ENCODE data around the gene MEST.

Gene MEST

DNA sequence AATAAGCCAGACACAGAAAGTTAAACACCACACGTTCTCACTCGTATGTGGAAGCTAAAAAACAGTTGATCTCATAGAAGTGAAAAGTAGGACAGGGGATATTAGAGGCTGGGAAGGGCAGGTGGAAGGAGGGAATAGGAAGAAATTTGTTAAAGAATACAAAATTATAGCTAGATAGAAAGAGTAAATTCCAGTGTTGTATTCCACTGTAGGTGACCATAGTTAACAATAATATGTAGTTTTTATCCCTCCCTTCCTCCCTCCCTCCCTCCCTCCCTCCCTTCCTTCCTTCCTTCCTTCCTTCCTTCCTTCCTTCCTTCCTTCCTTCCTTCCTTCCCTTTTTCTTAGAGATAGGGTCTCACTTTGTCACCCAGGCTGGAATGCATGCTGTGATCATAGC is 19.9 kb upstream of the MEST start:
- ATAC-seq = no peak
- TF ChIP-seq, protein P1, sequence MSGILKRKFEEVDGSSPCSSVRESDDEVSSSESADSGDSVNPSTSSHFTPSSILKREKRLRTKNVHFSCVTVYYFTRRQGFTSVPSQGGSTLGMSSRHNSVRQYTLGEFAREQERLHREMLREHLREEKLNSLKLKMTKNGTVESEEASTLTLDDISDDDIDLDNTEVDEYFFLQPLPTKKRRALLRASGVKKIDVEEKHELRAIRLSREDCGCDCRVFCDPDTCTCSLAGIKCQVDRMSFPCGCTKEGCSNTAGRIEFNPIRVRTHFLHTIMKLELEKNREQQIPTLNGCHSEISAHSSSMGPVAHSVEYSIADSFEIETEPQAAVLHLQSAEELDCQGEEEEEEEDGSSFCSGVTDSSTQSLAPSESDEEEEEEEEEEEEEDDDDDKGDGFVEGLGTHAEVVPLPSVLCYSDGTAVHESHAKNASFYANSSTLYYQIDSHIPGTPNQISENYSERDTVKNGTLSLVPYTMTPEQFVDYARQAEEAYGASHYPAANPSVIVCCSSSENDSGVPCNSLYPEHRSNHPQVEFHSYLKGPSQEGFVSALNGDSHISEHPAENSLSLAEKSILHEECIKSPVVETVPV (CRISPR knock-in tag; IDR thresholded peaks at IDR 0.05) = no peak
- TF ChIP-seq, protein P2, sequence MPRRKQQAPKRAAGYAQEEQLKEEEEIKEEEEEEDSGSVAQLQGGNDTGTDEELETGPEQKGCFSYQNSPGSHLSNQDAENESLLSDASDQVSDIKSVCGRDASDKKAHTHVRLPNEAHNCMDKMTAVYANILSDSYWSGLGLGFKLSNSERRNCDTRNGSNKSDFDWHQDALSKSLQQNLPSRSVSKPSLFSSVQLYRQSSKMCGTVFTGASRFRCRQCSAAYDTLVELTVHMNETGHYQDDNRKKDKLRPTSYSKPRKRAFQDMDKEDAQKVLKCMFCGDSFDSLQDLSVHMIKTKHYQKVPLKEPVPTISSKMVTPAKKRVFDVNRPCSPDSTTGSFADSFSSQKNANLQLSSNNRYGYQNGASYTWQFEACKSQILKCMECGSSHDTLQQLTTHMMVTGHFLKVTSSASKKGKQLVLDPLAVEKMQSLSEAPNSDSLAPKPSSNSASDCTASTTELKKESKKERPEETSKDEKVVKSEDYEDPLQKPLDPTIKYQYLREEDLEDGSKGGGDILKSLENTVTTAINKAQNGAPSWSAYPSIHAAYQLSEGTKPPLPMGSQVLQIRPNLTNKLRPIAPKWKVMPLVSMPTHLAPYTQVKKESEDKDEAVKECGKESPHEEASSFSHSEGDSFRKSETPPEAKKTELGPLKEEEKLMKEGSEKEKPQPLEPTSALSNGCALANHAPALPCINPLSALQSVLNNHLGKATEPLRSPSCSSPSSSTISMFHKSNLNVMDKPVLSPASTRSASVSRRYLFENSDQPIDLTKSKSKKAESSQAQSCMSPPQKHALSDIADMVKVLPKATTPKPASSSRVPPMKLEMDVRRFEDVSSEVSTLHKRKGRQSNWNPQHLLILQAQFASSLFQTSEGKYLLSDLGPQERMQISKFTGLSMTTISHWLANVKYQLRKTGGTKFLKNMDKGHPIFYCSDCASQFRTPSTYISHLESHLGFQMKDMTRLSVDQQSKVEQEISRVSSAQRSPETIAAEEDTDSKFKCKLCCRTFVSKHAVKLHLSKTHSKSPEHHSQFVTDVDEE (CRISPR knock-in tag; IDR thresholded peaks at IDR 0.05) = no peak
- no peak for TF ChIP-seq ZNF565 (CRISPR knock-in tag; conservative IDR thresholded peaks at IDR 0.05; ENCODE audit: low read depth)
- no peak for TF ChIP-seq RARB (CRISPR knock-in tag; IDR thresholded peaks at IDR 0.05)
- TF ChIP-seq BACH2 (CRISPR knock-in tag; IDR thresholded peaks at IDR 0.05; ENCODE audit: borderline replicate concordance) = no peak
- TF ChIP-seq SNAI2 (CRISPR knock-in tag; IDR thresholded peaks at IDR 0.05) = no peak
- TF ChIP-seq ZNF70 (CRISPR knock-in tag; IDR thresholded peaks at IDR 0.05) = no peak
- TF ChIP-seq, protein P3, sequence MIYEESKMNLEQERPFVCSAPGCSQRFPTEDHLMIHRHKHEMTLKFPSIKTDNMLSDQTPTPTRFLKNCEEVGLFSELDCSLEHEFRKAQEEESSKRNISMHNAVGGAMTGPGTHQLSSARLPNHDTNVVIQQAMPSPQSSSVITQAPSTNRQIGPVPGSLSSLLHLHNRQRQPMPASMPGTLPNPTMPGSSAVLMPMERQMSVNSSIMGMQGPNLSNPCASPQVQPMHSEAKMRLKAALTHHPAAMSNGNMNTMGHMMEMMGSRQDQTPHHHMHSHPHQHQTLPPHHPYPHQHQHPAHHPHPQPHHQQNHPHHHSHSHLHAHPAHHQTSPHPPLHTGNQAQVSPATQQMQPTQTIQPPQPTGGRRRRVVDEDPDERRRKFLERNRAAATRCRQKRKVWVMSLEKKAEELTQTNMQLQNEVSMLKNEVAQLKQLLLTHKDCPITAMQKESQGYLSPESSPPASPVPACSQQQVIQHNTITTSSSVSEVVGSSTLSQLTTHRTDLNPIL (CRISPR knock-in tag; IDR thresholded peaks at IDR 0.05; ENCODE audit: low read depth) = no peak
- no peak for TF ChIP-seq ARNTL (CRISPR knock-in tag; IDR thresholded peaks at IDR 0.05; ENCODE audit: borderline replicate concordance, low read depth)
- TF ChIP-seq, protein P4, sequence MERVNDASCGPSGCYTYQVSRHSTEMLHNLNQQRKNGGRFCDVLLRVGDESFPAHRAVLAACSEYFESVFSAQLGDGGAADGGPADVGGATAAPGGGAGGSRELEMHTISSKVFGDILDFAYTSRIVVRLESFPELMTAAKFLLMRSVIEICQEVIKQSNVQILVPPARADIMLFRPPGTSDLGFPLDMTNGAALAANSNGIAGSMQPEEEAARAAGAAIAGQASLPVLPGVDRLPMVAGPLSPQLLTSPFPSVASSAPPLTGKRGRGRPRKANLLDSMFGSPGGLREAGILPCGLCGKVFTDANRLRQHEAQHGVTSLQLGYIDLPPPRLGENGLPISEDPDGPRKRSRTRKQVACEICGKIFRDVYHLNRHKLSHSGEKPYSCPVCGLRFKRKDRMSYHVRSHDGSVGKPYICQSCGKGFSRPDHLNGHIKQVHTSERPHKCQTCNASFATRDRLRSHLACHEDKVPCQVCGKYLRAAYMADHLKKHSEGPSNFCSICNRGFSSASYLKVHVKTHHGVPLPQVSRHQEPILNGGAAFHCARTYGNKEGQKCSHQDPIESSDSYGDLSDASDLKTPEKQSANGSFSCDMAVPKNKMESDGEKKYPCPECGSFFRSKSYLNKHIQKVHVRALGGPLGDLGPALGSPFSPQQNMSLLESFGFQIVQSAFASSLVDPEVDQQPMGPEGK (CRISPR knock-in tag; IDR thresholded peaks at IDR 0.05; ENCODE audit: borderline replicate concordance) = no peak
- no peak for TF ChIP-seq GLIS3 (CRISPR knock-in tag; IDR thresholded peaks at IDR 0.05)
- TF ChIP-seq ZNF8 (CRISPR knock-in tag; IDR thresholded peaks at IDR 0.05) = no peak
- TF ChIP-seq, protein P5, sequence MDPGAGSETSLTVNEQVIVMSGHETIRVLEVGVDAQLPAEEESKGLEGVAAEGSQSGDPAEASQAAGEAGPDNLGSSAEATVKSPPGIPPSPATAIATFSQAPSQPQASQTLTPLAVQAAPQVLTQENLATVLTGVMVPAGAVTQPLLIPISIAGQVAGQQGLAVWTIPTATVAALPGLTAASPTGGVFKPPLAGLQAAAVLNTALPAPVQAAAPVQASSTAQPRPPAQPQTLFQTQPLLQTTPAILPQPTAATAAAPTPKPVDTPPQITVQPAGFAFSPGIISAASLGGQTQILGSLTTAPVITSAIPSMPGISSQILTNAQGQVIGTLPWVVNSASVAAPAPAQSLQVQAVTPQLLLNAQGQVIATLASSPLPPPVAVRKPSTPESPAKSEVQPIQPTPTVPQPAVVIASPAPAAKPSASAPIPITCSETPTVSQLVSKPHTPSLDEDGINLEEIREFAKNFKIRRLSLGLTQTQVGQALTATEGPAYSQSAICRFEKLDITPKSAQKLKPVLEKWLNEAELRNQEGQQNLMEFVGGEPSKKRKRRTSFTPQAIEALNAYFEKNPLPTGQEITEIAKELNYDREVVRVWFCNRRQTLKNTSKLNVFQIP (CRISPR knock-in tag; IDR thresholded peaks at IDR 0.05; ENCODE audit: borderline replicate concordance, low read depth) = no peak
- TF ChIP-seq OSR1 (CRISPR knock-in tag; IDR thresholded peaks at IDR 0.05) = no peak
- TF ChIP-seq PPARA (CRISPR knock-in tag; IDR thresholded peaks at IDR 0.05; ENCODE audit: borderline replicate concordance) = no peak

DNA sequence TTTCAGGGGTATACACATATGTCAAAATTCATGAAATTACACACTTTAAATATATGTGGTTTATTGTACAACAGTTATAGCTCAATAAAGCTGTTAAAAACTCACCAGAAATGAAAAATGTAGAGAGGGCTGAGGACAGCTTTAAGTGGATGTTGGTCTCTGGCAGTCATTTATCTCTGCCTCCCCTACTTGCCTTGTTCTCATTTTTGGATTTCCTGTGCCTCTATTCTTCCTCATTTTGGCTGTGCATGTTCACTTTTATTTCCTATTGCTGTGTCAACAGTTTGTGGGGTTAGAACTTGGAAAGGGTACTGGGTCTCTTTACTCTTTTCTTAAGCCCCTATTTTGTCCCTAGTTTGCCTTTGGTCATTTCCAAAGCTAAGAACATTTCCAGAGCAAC is 18.6 kb upstream of the MEST start:
- ATAC-seq = no peak
- TF ChIP-seq TCF4 (CRISPR knock-in tag; IDR thresholded peaks at IDR 0.05; ENCODE audit: borderline replicate concordance) (no peak), PPARA (CRISPR knock-in tag; IDR thresholded peaks at IDR 0.05; ENCODE audit: borderline replicate concordance) (no peak), ZFP30 (CRISPR knock-in tag; IDR thresholded peaks at IDR 0.05) (no peak), ZNF8 (CRISPR knock-in tag; IDR thresholded peaks at IDR 0.05) (no peak), ZNF70 (CRISPR knock-in tag; IDR thresholded peaks at IDR 0.05) (no peak), RARB (CRISPR knock-in tag; IDR thresholded peaks at IDR 0.05) (no peak), OSR1 (CRISPR knock-in tag; IDR thresholded peaks at IDR 0.05) (no peak), GLIS3 (CRISPR knock-in tag; IDR thresholded peaks at IDR 0.05) (no peak), CSDC2 (CRISPR knock-in tag; IDR thresholded peaks at IDR 0.05) (no peak), BACH2 (CRISPR knock-in tag; IDR thresholded peaks at IDR 0.05; ENCODE audit: borderline replicate concordance) (no peak), ARNTL (CRISPR knock-in tag; IDR thresholded peaks at IDR 0.05; ENCODE audit: borderline replicate concordance, low read depth) (no peak), ZNF565 (CRISPR knock-in tag; conservative IDR thresholded peaks at IDR 0.05; ENCODE audit: low read depth) (no peak)

DNA sequence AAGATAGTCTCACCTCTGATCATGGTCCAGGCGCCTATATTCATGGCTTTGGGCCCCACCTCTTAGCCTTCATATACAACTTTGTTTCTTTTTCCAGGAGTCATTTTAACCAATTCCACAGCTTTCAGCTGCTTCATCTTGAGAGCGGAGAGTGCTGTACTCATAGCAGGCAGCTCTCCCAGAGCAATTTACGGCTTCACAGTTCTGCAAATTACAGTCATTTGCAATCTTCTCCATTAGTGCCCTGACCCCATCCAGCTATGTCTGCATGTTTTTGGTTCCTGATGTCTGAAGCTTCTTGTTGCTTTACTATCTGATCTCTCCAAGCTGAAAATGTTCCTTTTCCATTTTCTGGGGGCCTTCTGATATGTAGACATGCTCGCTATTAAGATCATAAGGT is 18.0 kb upstream of the MEST start:
- no peak for ATAC-seq
- TF ChIP-seq ZNF70 (CRISPR knock-in tag; IDR thresholded peaks at IDR 0.05) (no peak), TCF4 (CRISPR knock-in tag; IDR thresholded peaks at IDR 0.05; ENCODE audit: borderline replicate concordance) (no peak)

DNA sequence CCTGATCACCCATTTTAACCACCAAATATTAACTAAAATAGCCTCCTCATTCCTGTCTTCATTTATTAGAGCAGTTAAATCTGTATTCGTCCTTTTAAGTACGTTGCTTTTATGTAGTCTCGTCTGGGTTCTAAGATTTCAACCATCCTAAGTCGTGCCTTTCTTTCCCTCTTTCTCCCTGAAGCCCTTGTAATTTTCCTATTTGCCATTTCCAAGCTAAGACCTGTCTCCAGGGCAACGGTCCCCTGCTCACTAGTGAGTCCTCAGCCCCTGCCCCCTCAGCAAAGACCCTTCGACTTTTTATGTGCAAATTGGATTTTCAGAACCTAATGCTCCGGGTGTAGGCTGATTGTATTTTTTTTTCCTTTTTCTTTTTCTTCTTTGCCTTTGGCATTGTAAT is 16.1 kb upstream of the MEST start:
- ATAC-seq = no peak
- TF ChIP-seq, protein P4 (CRISPR knock-in tag; IDR thresholded peaks at IDR 0.05; ENCODE audit: borderline replicate concordance) = no peak
- TF ChIP-seq ZNF70 (CRISPR knock-in tag; IDR thresholded peaks at IDR 0.05) (no peak), PPARA (CRISPR knock-in tag; IDR thresholded peaks at IDR 0.05; ENCODE audit: borderline replicate concordance) (no peak), GLIS3 (CRISPR knock-in tag; IDR thresholded peaks at IDR 0.05) (no peak), ZFP30 (CRISPR knock-in tag; IDR thresholded peaks at IDR 0.05) (no peak), CSDC2 (CRISPR knock-in tag; IDR thresholded peaks at IDR 0.05) (no peak), RARB (CRISPR knock-in tag; IDR thresholded peaks at IDR 0.05) (no peak), ZNF8 (CRISPR knock-in tag; IDR thresholded peaks at IDR 0.05) (no peak), OSR1 (CRISPR knock-in tag; IDR thresholded peaks at IDR 0.05) (no peak), ISL1 (CRISPR knock-in tag; IDR thresholded peaks at IDR 0.05) (no peak)
- TF ChIP-seq, protein P3 (CRISPR knock-in tag; IDR thresholded peaks at IDR 0.05; ENCODE audit: low read depth) = no peak
- TF ChIP-seq, protein P5 (CRISPR knock-in tag; IDR thresholded peaks at IDR 0.05; ENCODE audit: borderline replicate concordance, low read depth) = no peak

All from SK-N-SH treated with all-trans-retinoic acid at 6 μM for 48 hours (cell line).